ENCODE measurements around the gene C22orf15.
"Not testable (repeated sequence)": the region's sequence is repeated elsewhere in the genome, so short reads cannot be mapped to it uniquely, and the experiment has no call there.

Gene C22orf15

GRCh38 chr22:23762842-23763578, at the start of gene C22orf15:
TSS of gene C22orf15 (plus strand) at chr22:23762990. CDS start at chr22:23763307, 317 bp downstream.
- DNase-seq (ENCODE audit: low read depth), result no peak

GRCh38 chr22:23713696-23714595, 48.8 kb upstream of the C22orf15 start:
- DNase-seq (ENCODE audit: low read depth), result no peak

GRCh38 chr22:23714596-23715578, 47.9 kb upstream of the C22orf15 start:
- no peak for DNase-seq (ENCODE audit: low read depth)

- no peak for DNase-seq (ENCODE audit: low read depth)
Observed at GRCh38 chr22:23715806-23716375, 46.9 kb upstream of the C22orf15 start.

- peak; percentile 62 for DNase-seq (ENCODE audit: low read depth)
Observed at GRCh38 chr22:23716811-23717801, 45.7 kb upstream of the C22orf15 start.

- no peak for DNase-seq (ENCODE audit: low read depth)
Observed at GRCh38 chr22:23718371-23719165, 44.2 kb upstream of the C22orf15 start.

- no peak for DNase-seq (ENCODE audit: low read depth)
Observed at GRCh38 chr22:23720855-23721254, 41.9 kb upstream of the C22orf15 start.

- DNase-seq (ENCODE audit: low read depth), result no peak
Observed at GRCh38 chr22:23722160-23722559, 40.6 kb upstream of the C22orf15 start.

- DNase-seq (ENCODE audit: low read depth), result no peak
Observed at GRCh38 chr22:23722724-23723123, 40.1 kb upstream of the C22orf15 start.

GRCh38 chr22:23728108-23728507, 34.7 kb upstream of the C22orf15 start:
- DNase-seq (ENCODE audit: low read depth), result not testable (repeated sequence)

GRCh38 chr22:23737696-23738095, 25.1 kb upstream of the C22orf15 start:
- no peak for DNase-seq (ENCODE audit: low read depth)

- DNase-seq (ENCODE audit: low read depth), result no peak
Observed at GRCh38 chr22:23742505-23743264, 20.1 kb upstream of the C22orf15 start.

GRCh38 chr22:23743303-23743705, 19.5 kb upstream of the C22orf15 start:
- no peak for DNase-seq (ENCODE audit: low read depth)

- DNase-seq (ENCODE audit: low read depth), result no peak
Observed at GRCh38 chr22:23744001-23744400, 18.8 kb upstream of the C22orf15 start.

GRCh38 chr22:23744485-23744884, 18.3 kb upstream of the C22orf15 start:
- no peak for DNase-seq (ENCODE audit: low read depth)

- no peak for DNase-seq (ENCODE audit: low read depth)
Observed at GRCh38 chr22:23745791-23746190, 17.0 kb upstream of the C22orf15 start.

GRCh38 chr22:23749841-23750301, 12.9 kb upstream of the C22orf15 start:
- DNase-seq (ENCODE audit: low read depth), result no peak

GRCh38 chr22:23750367-23750713, 12.4 kb upstream of the C22orf15 start:
- DNase-seq (ENCODE audit: low read depth), result no peak
